HepG2 (cell line): ENCODE data around the gene ARHGEF1. TPM values are rescaled to one million over a fixed set of nuclear protein-coding genes. Genes with fewer than 3 reads are reported as not detected.
A peak's percentile ranks its signal among the peaks of the same experiment; 100 is the strongest.

Source experiments
- BORCS8-MEF2B ChIP-seq: sonication (generic); formaldehyde crosslinking; IDR thresholded peaks from 2 replicates; pipeline ENCODE4 v1.8.0; 2022; ENCODE audit warnings: mild to moderate bottlenecking, missing genetic modification reagents
- ELF1 ChIP-seq: sonication (generic); formaldehyde crosslinking; IDR thresholded peaks from 2 replicates; pipeline ENCODE4 v1.4.0; 2020; ENCODE audit warnings: missing genetic modification reagents
- ETV6 ChIP-seq: sonication (generic); formaldehyde crosslinking; conservative IDR thresholded peaks from 2 replicates; pipeline ENCODE4 v1.4.0; 2020; ENCODE audit warnings: missing genetic modification reagents
- FOXC1 ChIP-seq: sonication (generic); formaldehyde crosslinking; IDR thresholded peaks from 2 replicates; pipeline ENCODE4 v1.8.0; 2022; ENCODE audit warnings: mild to moderate bottlenecking, missing genetic modification reagents, borderline replicate concordance
- GTF2F1 ChIP-seq: fragments of 150-350 bp; IDR thresholded peaks from 2 replicates; pipeline ENCODE4 v1.6.1; 2014; ENCODE audit warnings: low read length
- MEIS2 ChIP-seq: sonication (generic); formaldehyde crosslinking; IDR thresholded peaks from 2 replicates; pipeline ENCODE4 v1.9.0; 2021; ENCODE audit warnings: mild to moderate bottlenecking, missing genetic modification reagents
- PAWR ChIP-seq: sonication (generic); formaldehyde crosslinking; IDR thresholded peaks from 2 replicates; pipeline ENCODE4 v1.4.0; 2020; ENCODE audit warnings: missing genetic modification reagents, mild to moderate bottlenecking, borderline replicate concordance
- PHF21A ChIP-seq: sonication (generic); formaldehyde crosslinking; IDR thresholded peaks from 2 replicates; pipeline ENCODE4 v1.5.0; 2020; ENCODE audit warnings: mild to moderate bottlenecking, missing genetic modification reagents
- SRSF1 ChIP-seq: fragments of 200-400 bp; formaldehyde crosslinking; optimal IDR thresholded peaks from 2 replicates; pipeline ENCODE3; 2017; ENCODE audit warnings: mild to moderate bottlenecking, low read depth, low read length, moderate library complexity
- TEAD3 ChIP-seq: optimal IDR thresholded peaks from 2 replicates; pipeline ENCODE3; 2016; ENCODE audit warnings: borderline replicate concordance
- XBP1 ChIP-seq: sonication (generic); formaldehyde crosslinking; IDR thresholded peaks from 2 replicates; pipeline ENCODE4 v1.5.0; 2020; ENCODE audit warnings: missing genetic modification reagents
- YEATS2 ChIP-seq: sonication (generic); formaldehyde crosslinking; IDR thresholded peaks from 2 replicates; pipeline ENCODE4 v1.4.0; 2020; ENCODE audit warnings: missing genetic modification reagents, borderline replicate concordance
- ZBTB7A ChIP-seq: sonication (generic); formaldehyde crosslinking; IDR thresholded peaks from 2 replicates; pipeline ENCODE4 v1.8.0; 2022; ENCODE audit warnings: mild to moderate bottlenecking, missing genetic modification reagents
- ZFY ChIP-seq: sonication (generic); formaldehyde crosslinking; IDR thresholded peaks from 2 replicates; pipeline ENCODE4 v1.4.0; 2020; ENCODE audit warnings: missing genetic modification reagents
- ZNF225 ChIP-seq: sonication (generic); formaldehyde crosslinking; IDR thresholded peaks from 2 replicates; pipeline ENCODE4 v1.4.0; 2020; ENCODE audit warnings: mild to moderate bottlenecking, missing genetic modification reagents
- ZNF253 ChIP-seq: sonication (generic); formaldehyde crosslinking; IDR thresholded peaks from 2 replicates; pipeline ENCODE4 v1.8.0; 2022; ENCODE audit warnings: mild to moderate bottlenecking, missing genetic modification reagents, borderline replicate concordance
- ZNF282 ChIP-seq: fragments of 450-650 bp; IDR thresholded peaks from 2 replicates; pipeline ENCODE4 v1.6.1; 2018; ENCODE audit not compliant: partially characterized antibody
- ZNF713 ChIP-seq: sonication (generic); formaldehyde crosslinking; IDR thresholded peaks from 2 replicates; pipeline ENCODE4 v1.4.0; 2020; ENCODE audit warnings: mild to moderate bottlenecking, missing genetic modification reagents
- ZNF780A ChIP-seq: sonication (generic); formaldehyde crosslinking; IDR thresholded peaks from 2 replicates; pipeline ENCODE4 v1.8.0; 2022; ENCODE audit warnings: mild to moderate bottlenecking, missing genetic modification reagents, moderate library complexity
- ZNF784 ChIP-seq: sonication (generic); formaldehyde crosslinking; IDR thresholded peaks from 2 replicates; pipeline ENCODE4 v1.5.1; 2020; ENCODE audit warnings: missing genetic modification reagents, mild to moderate bottlenecking, borderline replicate concordance
- ZNF790 ChIP-seq: sonication (generic); formaldehyde crosslinking; IDR thresholded peaks from 2 replicates; pipeline ENCODE4 v1.8.0; 2022; ENCODE audit warnings: missing genetic modification reagents, mild to moderate bottlenecking, borderline replicate concordance
- ZSCAN31 ChIP-seq: sonication (generic); formaldehyde crosslinking; IDR thresholded peaks from 2 replicates; pipeline ENCODE4 v1.5.0; 2020; ENCODE audit warnings: low read depth, mild to moderate bottlenecking, missing genetic modification reagents
- polyA plus RNA-seq, 8 experiments: library from polyadenylated mRNA; depleted of rRNA in 3 of 8; stranded (reverse) in 7 of 8; unstranded in 1 of 8; fragments of >200 nt; fragmentation: Illumina TruSeq in 4 of 8; extraction: Trizol in 4 of 8; gene quantifications; 2 replicates each; pipeline versions ENCODE4 v1.2.1 to v1.2.3, GENCODE V29; 2011 to 2016; ENCODE audit warnings: low read depth in 4 of 8, missing spikeins in 1 of 8, mixed read lengths in 1 of 8; ENCODE audit not compliant: insufficient read depth in 1 of 8
- total RNA-seq, 5 experiments: library from RNA; depleted of rRNA; stranded (reverse); fragments of >200 nt; fragmentation: Illumina TruSeq; extraction: Trizol; gene quantifications; 2 replicates each; pipeline ENCODE4 v1.2.3, GENCODE V29; 2016; ENCODE audit warnings: low read depth in 1 of 5
- TF ChIP-seq, protein P1 (sequence below): sonication (generic); formaldehyde crosslinking; IDR thresholded peaks from 2 replicates; pipeline ENCODE4 v1.4.0; 2020; ENCODE audit warnings: missing genetic modification reagents
- TF ChIP-seq, protein P2 (sequence below): sonication (generic); formaldehyde crosslinking; IDR thresholded peaks from 2 replicates; pipeline ENCODE4 v1.5.0; 2020; ENCODE audit warnings: missing genetic modification reagents

The ARHGEF1 gene
- total and polyA plus RNA-seq, 2 of the 13 experiments (the other 11 are each of a cell fraction or from before 2014, with no cell fraction given): 33.7 to 34.7 TPM

DNA sequence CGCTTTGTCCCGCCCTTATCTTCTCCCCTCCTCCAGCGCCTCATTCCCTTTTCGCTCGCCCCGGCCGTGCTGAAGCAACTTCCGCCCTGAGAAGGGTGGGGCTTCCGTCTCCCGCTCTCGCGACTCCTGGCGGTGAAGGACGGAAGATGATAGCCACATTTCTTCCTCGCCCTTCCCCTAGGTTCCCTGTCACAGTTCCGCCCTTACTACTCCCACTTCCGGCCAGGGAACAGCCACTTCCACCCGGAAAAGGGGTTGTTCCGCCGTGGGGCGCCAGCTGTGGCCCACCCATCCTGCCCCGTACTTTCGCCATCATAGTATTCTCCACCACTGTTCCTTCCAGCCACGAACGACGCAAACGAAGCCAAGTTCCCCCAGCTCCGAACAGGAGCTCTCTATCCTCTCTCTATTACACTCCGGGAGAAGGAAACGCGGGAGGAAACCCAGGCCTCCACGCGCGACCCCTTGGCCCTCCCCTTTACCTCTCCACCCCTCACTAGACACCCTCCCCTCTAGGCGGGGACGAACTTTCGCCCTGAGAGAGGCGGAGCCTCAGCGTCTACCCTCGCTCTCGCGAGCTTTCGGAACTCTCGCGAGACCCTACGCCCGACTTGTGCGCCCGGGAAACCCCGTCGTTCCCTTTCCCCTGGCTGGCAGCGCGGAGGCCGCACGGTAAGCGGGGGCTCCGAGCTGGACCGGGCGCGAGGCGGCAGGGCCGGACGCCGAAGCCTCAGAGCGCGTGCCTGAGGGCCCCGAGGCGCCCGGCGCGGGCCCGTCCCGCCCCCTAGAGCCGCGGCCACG, 23.2 kb upstream of the ARHGEF1 start, which contains the start of gene RPS19 (continued):
- TF ChIP-seq ZNF780A (no peak), GTF2F1 (peak; percentile 77), BORCS8-MEF2B (CRISPR knock-in tag) (peak; percentile 84), ZNF225 (no peak), ZNF253 (CRISPR knock-in tag) (no peak), PAWR (CRISPR knock-in tag) (no peak), ZNF790 (CRISPR knock-in tag) (no peak), ZNF282 (peak; percentile 84), ZBTB7A (CRISPR knock-in tag) (peak; percentile 75), YEATS2 (CRISPR knock-in tag) (peak; percentile 99), ETV6 (CRISPR knock-in tag) (peak; percentile 100), ZNF784 (CRISPR knock-in tag) (peak; percentile 82), XBP1 (0 out of 2 replicates have a peak, but pooled peaks have one; percentile 39), ZSCAN31 (peak; percentile 64), PHF21A (CRISPR knock-in tag) (peak; percentile 48), ELF1 (CRISPR knock-in tag) (peak; percentile 99), TEAD3 (CRISPR knock-in tag) (peak; percentile 50), ZFY (CRISPR knock-in tag) (peak; percentile 93), FOXC1 (CRISPR knock-in tag) (no peak; the same call in 1 of the 2 replicates), ZNF713 (no peak), MEIS2 (no peak), SRSF1 (peak; percentile 75)
- TF ChIP-seq, protein P1, sequence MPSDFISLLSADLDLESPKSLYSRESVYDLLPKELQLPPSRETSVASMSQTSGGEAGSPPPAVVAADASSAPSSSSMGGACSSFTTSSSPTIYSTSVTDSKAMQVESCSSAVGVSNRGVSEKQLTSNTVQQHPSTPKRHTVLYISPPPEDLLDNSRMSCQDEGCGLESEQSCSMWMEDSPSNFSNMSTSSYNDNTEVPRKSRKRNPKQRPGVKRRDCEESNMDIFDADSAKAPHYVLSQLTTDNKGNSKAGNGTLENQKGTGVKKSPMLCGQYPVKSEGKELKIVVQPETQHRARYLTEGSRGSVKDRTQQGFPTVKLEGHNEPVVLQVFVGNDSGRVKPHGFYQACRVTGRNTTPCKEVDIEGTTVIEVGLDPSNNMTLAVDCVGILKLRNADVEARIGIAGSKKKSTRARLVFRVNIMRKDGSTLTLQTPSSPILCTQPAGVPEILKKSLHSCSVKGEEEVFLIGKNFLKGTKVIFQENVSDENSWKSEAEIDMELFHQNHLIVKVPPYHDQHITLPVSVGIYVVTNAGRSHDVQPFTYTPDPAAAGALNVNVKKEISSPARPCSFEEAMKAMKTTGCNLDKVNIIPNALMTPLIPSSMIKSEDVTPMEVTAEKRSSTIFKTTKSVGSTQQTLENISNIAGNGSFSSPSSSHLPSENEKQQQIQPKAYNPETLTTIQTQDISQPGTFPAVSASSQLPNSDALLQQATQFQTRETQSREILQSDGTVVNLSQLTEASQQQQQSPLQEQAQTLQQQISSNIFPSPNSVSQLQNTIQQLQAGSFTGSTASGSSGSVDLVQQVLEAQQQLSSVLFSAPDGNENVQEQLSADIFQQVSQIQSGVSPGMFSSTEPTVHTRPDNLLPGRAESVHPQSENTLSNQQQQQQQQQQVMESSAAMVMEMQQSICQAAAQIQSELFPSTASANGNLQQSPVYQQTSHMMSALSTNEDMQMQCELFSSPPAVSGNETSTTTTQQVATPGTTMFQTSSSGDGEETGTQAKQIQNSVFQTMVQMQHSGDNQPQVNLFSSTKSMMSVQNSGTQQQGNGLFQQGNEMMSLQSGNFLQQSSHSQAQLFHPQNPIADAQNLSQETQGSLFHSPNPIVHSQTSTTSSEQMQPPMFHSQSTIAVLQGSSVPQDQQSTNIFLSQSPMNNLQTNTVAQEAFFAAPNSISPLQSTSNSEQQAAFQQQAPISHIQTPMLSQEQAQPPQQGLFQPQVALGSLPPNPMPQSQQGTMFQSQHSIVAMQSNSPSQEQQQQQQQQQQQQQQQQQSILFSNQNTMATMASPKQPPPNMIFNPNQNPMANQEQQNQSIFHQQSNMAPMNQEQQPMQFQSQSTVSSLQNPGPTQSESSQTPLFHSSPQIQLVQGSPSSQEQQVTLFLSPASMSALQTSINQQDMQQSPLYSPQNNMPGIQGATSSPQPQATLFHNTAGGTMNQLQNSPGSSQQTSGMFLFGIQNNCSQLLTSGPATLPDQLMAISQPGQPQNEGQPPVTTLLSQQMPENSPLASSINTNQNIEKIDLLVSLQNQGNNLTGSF: no peak
- TF ChIP-seq, protein P2, sequence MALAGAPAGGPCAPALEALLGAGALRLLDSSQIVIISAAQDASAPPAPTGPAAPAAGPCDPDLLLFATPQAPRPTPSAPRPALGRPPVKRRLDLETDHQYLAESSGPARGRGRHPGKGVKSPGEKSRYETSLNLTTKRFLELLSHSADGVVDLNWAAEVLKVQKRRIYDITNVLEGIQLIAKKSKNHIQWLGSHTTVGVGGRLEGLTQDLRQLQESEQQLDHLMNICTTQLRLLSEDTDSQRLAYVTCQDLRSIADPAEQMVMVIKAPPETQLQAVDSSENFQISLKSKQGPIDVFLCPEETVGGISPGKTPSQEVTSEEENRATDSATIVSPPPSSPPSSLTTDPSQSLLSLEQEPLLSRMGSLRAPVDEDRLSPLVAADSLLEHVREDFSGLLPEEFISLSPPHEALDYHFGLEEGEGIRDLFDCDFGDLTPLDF: peak; percentile 33; the same call in 1 of the 2 replicates
